ENCODE data around the gene PPP1R7.
A peak's percentile ranks its signal among the peaks of the same experiment; 100 is the strongest.

PPP1R7 gene

DNA sequence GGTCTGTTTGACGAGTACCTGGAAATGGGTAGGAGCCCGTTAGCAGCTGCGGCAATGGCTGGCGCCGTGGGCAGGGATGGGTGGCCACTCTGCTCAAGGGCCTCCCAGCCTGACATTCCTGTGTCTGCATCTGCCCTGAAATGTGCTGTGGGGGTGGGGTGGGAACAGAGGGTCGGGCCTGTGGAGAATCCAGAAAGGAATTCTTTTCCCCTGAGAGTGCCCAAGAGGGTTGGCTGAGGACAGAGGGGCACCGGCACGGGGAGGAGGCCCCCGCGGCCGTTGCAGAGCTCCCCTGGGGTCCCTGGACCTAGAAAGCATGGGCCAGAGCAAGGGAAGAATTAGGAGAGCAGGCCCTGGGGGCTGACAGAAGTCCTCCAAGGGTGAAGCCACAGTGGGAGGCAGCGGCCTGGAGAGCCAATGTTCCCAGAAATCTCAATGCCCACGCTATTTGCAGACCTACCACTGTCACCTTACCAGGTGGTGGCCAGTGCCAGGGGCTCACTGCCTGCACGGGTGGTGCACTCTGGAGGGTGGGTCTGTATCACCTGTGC, 66.0 kb downstream of the PPP1R7 start:
- Histone ChIP-seq H3K9me3 (no peaks in the 10 kb centered on the region), H3K4me3 (ENCODE audit: low read depth in 1 of 2, low read length in 1 of 2) (no peak overlapping the region), H3K27ac (no peak overlapping the region), H3K36me3 (no peaks in the 10 kb centered on the region), H3K27me3 (peaks cover 40% of the 10 kb centered on the region), H3K4me1 (ENCODE audit: control insufficient read depth in 1 of 2, insufficient read depth in 1 of 2, low read depth in 1 of 2, low read length in 1 of 2) (peaks cover 10 to 13% of the 10 kb centered on the region in 2 experiments)
- TF ChIP-seq, protein P1, sequence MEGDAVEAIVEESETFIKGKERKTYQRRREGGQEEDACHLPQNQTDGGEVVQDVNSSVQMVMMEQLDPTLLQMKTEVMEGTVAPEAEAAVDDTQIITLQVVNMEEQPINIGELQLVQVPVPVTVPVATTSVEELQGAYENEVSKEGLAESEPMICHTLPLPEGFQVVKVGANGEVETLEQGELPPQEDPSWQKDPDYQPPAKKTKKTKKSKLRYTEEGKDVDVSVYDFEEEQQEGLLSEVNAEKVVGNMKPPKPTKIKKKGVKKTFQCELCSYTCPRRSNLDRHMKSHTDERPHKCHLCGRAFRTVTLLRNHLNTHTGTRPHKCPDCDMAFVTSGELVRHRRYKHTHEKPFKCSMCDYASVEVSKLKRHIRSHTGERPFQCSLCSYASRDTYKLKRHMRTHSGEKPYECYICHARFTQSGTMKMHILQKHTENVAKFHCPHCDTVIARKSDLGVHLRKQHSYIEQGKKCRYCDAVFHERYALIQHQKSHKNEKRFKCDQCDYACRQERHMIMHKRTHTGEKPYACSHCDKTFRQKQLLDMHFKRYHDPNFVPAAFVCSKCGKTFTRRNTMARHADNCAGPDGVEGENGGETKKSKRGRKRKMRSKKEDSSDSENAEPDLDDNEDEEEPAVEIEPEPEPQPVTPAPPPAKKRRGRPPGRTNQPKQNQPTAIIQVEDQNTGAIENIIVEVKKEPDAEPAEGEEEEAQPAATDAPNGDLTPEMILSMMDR (IDR thresholded peaks at IDR 0.05): no peak

DNA sequence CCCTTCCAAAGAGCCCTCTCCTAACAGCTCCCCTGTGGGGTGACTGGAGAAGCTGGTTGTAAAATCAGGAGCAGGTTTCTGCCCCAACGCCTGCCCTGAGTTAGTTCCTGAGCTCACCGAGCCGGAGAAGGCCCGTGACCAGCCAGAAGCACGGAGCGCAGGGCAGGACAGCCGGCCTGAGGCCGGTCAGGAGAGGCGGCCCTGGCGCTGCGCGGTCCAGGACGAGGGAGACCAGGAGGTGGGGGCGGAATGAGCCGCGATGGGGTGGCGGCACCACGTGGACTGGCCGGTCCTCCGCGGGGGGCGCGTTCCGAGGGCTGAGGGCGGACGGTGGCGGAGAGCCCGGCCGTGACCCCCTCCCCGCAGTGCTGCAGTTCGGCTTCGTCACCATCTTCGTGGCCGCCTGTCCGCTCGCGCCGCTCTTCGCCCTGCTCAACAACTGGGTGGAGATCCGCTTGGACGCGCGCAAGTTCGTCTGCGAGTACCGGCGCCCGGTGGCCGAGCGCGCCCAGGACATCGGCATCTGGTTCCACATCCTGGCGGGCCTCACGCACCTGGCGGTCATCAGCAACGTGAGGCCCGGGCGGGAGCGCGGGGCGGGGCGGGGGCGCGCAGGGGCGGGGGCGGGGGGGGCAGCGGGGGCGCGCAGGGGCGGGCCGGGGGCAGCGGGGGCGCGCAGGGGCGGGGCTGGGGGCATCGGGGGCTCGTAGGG, 67.2 kb downstream of the PPP1R7 start:
- peaks cover 40% of the 10 kb centered on the region for H3K27me3 ChIP-seq
- no peaks in the 10 kb centered on the region for H3K9me3 ChIP-seq
- H3K4me1 ChIP-seq (ENCODE audit: control insufficient read depth in 1 of 2, insufficient read depth in 1 of 2, low read depth in 1 of 2, low read length in 1 of 2): peaks cover 10 to 13% of the 10 kb centered on the region in 2 experiments
- no peak overlapping the region for H3K27ac ChIP-seq
- no peaks in the 10 kb centered on the region for H3K36me3 ChIP-seq
- TF ChIP-seq, protein P1 (IDR thresholded peaks at IDR 0.05): no peak
- H3K4me3 ChIP-seq (ENCODE audit: low read depth in 1 of 2, low read length in 1 of 2): peak overlapping the region; percentile 34 to 49

DNA sequence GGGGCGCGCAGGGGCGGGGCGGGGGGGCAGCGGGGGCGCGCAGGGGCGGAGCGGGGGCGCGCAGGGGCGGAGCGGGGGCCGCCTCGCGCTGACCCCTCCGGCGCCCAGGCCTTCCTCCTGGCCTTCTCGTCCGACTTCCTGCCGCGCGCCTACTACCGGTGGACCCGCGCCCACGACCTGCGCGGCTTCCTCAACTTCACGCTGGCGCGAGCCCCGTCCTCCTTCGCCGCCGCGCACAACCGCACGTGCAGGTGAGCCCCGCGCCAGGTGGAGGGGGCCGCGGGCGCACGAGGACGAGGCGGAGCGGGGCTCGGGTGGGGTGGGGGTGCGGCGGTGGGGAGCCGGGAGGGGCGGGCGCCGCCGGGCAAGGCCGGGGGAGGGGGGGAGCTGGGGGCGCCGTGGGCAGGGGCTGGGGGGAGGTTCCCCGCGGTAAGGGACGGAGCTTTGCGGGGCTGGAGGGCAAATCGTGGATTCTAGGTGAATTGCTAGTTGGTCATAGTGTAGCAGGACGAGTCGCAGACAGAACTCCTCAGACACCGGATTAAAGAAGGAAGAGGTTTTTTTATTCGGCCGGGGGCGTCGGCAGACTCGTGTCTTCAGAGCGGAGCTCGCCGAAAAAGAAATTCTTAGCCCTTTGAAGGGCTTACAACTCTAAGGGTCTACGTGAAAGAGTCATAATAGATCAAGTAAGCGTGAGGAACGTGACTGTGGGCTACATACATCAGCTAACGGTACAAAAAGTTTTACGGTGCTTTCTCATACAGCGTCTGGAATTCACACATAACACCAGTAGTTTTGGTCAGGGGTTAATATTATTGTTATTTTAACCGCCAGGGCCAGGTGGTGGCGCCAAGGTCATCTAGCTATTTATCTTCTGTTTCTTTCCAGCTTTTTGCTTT, 68.1 kb downstream of the PPP1R7 start:
- Histone ChIP-seq H3K36me3 (no peaks in the 10 kb centered on the region), H3K4me3 (ENCODE audit: low read depth in 1 of 2, low read length in 1 of 2) (peak overlapping the region; percentile 49 to 56), H3K27ac (no peak overlapping the region), H3K27me3 (peaks cover 40% of the 10 kb centered on the region), H3K9me3 (no peaks in the 10 kb centered on the region), H3K4me1 (ENCODE audit: control insufficient read depth in 1 of 2, insufficient read depth in 1 of 2, low read depth in 1 of 2, low read length in 1 of 2) (peaks cover 10 to 13% of the 10 kb centered on the region in 2 experiments)
- TF ChIP-seq, protein P1 (IDR thresholded peaks at IDR 0.05): peak; percentile 29

DNA sequence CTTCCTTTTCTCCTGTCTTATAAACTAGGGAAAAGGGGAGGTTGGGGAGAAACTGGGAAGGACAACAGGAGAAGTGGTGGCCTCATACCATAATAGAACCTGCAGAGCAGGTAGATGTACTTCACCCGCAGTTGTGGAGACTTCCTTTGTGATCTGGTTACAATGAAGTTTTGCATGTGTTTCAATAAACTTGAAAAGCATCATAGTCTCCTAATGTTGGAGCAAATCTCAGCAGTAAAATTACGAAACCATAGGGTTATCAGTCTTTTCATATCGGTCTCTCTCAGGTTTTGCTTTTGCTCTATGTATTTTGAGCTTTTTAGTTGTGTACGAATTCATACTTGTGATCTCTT, 68.7 kb downstream of the PPP1R7 start:
- TF ChIP-seq, protein P1 (IDR thresholded peaks at IDR 0.05): no peak
- Histone ChIP-seq H3K36me3 (no peaks in the 10 kb centered on the region), H3K4me3 (ENCODE audit: low read depth in 1 of 2, low read length in 1 of 2) (peak overlapping the region; percentile 49 to 56), H3K27me3 (peaks cover 40% of the 10 kb centered on the region), H3K27ac (no peak overlapping the region), H3K4me1 (ENCODE audit: control insufficient read depth in 1 of 2, insufficient read depth in 1 of 2, low read depth in 1 of 2, low read length in 1 of 2) (peaks cover 10 to 13% of the 10 kb centered on the region in 2 experiments), H3K9me3 (no peaks in the 10 kb centered on the region)

DNA sequence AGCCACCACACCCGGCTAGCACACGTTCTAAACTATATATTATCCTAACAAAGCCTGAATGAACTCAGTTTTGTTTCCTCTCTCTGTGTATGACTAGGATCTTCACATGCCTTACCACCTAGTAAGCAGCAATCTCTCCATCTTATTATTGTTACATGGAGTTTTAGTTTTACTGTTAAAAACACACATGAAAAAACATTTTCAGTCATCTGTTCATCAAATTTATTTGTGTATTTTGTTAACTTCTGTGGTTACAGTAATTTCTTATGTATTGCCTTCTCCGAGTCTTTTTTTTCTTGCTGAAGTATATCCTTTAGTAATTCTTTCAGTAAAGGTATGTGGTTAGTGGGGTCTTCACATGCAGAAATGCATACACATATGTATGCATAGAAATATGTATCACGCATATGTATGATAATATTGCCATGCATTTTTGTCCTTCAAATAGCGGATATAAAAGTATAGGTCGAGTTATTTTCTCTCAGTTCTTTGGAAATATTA, 69.6 kb downstream of the PPP1R7 start:
- peaks cover 2% of the 10 kb centered on the region for H3K36me3 ChIP-seq
- H3K4me1 ChIP-seq (ENCODE audit: control insufficient read depth in 1 of 2, insufficient read depth in 1 of 2, low read depth in 1 of 2, low read length in 1 of 2): peaks cover 10 to 13% of the 10 kb centered on the region in 2 experiments
- peaks cover 37% of the 10 kb centered on the region for H3K27me3 ChIP-seq
- no peak overlapping the region for H3K4me3 ChIP-seq (ENCODE audit: low read depth in 1 of 2, low read length in 1 of 2)
- TF ChIP-seq, protein P1 (IDR thresholded peaks at IDR 0.05): no peak
- no peaks in the 10 kb centered on the region for H3K9me3 ChIP-seq
- H3K27ac ChIP-seq: no peak overlapping the region

All from neutrophil (primary cell).